ENCODE measurements around the gene MINDY2.

- no peak for TF ChIP-seq POLR2A (IDR thresholded peaks at IDR 0.05)
- TF ChIP-seq CTCF (IDR thresholded peaks at IDR 0.05), result no peak
These were observed 18.4 kb upstream of the MINDY2 start for GRCh38 chr15:58752716-58753115.

Data from right lobe of liver (tissue), 4 donors.